Lower leg skin (tissue), 3 donors: ENCODE results near the gene NPB.

Experiments used
- CTCF ChIP-seq, 3 donors: fragments of 450-650 bp; IDR thresholded peaks; one replicate each; pipeline ENCODE4 v1.5.1; 2016; ENCODE audit warnings: antibody characterized with exemption in 3 of 3, mild to moderate bottlenecking in 3 of 3, moderate library complexity in 2 of 3
- POLR2A ChIP-seq, 2 donors: fragments of 450-650 bp; IDR thresholded peaks; one replicate each; pipeline ENCODE4 v1.6.1; 2016 to 2017; ENCODE audit warnings: antibody characterized with exemption in 2 of 2, mild to moderate bottlenecking in 1 of 2, moderate library complexity in 1 of 2

- peak in 1 of 3 donors; percentile 88 for TF ChIP-seq CTCF (IDR thresholded peaks at IDR 0.05)
- TF ChIP-seq POLR2A (IDR thresholded peaks at IDR 0.05): peak in 1 of 2 donors; percentile 98
These were observed 41.1 kb upstream of the NPB start for GRCh38 chr17:81860756-81861568.
